ENCODE measurements around the gene KLHL29. TPM values are rescaled to one million over a fixed set of nuclear protein-coding genes. Genes with fewer than 3 reads are reported as not detected.

KLHL29 gene
- total and polyA plus RNA-seq, 2 experiments from 2014 or later: 5.6 to 11.0 TPM

DNA sequence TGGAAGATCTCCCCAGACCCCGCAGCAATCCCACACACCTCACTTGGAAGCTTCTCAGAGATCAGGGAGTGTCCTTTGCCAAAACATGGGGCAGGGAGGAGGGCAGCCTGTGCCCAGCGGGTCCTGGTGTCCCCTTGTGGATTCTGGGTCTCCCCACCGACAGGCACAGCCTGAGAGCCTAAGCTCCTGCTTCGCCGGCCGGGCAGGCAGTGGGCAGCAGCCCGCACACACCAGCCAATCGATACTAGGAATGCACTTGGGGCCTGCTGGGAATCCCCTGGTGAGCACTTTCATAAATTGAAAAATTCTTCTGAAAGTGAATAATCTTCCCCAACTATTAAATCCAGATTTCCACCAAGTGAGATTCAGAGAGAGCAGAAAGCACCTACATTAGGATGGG, 296.0 kb downstream of the KLHL29 start:
- Histone ChIP-seq H3K27me3 (no peaks in the 10 kb centered on the region), H3K4me1 (ENCODE audit: low read depth) (no peaks in the 10 kb centered on the region), H3K9me3 (ENCODE audit: low read depth) (no peaks in the 10 kb centered on the region), H3K27ac (no peak overlapping the region), H3K36me3 (no peaks in the 10 kb centered on the region), H3K4me3 (no peak overlapping the region)
- TF ChIP-seq, protein P1, sequence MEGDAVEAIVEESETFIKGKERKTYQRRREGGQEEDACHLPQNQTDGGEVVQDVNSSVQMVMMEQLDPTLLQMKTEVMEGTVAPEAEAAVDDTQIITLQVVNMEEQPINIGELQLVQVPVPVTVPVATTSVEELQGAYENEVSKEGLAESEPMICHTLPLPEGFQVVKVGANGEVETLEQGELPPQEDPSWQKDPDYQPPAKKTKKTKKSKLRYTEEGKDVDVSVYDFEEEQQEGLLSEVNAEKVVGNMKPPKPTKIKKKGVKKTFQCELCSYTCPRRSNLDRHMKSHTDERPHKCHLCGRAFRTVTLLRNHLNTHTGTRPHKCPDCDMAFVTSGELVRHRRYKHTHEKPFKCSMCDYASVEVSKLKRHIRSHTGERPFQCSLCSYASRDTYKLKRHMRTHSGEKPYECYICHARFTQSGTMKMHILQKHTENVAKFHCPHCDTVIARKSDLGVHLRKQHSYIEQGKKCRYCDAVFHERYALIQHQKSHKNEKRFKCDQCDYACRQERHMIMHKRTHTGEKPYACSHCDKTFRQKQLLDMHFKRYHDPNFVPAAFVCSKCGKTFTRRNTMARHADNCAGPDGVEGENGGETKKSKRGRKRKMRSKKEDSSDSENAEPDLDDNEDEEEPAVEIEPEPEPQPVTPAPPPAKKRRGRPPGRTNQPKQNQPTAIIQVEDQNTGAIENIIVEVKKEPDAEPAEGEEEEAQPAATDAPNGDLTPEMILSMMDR (IDR thresholded peaks at IDR 0.05; ENCODE audit: low read depth, low read length): no peak
- no peak for DNase-seq (ENCODE audit: low read depth in 1 of 2, low spot score in 1 of 2)

DNA sequence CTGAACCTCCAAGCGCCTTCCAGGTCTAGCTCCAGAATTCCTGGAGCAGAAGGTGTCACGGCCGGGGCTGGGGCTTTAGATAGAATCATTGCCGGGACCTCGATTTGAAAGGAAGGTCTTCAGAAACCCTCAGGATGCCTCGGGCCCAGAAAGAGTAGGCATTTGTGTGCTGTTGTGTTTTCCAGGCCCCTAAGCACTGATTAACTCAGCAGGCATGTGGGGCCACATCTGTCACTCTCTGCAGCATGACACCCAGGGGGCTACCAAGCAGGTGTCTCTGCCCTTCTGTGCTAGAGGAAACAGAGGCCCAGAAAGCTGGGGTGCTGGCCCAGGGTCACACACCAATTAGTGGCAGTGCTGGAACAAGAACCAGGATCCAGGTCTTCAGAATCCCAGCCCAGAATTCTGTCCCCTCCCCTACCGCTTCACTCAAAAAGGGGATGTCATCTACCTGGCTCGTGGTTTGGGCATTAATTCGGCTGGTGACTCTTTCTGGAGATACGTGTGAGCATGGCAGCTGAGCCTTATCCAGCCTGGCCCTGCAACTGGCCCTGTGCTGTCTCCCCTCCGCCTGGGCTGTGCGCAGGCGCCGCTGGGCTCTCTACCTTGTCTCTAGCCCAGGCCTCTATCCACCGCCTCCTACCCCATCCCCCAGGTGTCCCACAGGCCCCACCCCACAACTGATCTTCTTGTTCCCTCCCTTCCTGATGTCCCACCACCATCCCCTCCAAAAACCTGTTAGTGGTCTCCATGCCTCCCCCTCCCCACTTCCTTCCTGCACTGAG, 296.6 kb downstream of the KLHL29 start:
- Histone ChIP-seq H3K4me1 (ENCODE audit: low read depth) (no peaks in the 10 kb centered on the region), H3K36me3 (no peaks in the 10 kb centered on the region), H3K27ac (no peak overlapping the region), H3K9me3 (ENCODE audit: low read depth) (no peaks in the 10 kb centered on the region), H3K4me3 (no peak overlapping the region), H3K27me3 (no peaks in the 10 kb centered on the region)
- TF ChIP-seq, protein P1 (IDR thresholded peaks at IDR 0.05; ENCODE audit: low read depth, low read length): no peak
- DNase-seq (ENCODE audit: low read depth in 1 of 2, low spot score in 1 of 2): no peak

DNA sequence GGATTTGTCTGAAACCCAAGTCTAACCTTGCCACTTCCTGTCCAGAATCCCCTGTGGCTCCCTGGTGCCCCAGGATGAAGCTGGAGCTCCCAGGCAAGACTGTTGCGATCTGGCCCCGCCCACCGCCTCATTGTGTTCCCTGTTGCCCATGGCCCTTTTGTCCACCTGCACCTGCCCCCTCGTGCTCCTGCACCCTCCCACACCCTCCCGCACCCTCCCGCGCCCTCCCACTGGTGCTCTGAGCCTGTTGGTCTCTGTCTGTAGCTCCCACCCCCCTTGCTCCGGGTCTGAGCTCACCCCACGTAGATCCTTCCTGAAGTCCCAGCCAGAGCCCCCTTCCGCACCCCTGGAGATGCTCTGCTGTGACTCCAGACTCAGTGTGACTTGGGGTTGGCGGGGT, 297.5 kb downstream of the KLHL29 start:
- Histone ChIP-seq H3K4me3 (no peak overlapping the region), H3K9me3 (ENCODE audit: low read depth) (no peaks in the 10 kb centered on the region), H3K27ac (no peak overlapping the region), H3K27me3 (no peaks in the 10 kb centered on the region), H3K36me3 (no peaks in the 10 kb centered on the region), H3K4me1 (ENCODE audit: low read depth) (no peaks in the 10 kb centered on the region)
- TF ChIP-seq, protein P1 (IDR thresholded peaks at IDR 0.05; ENCODE audit: low read depth, low read length): no peak
- DNase-seq (ENCODE audit: low read depth in 1 of 2, low spot score in 1 of 2): no peak

DNA sequence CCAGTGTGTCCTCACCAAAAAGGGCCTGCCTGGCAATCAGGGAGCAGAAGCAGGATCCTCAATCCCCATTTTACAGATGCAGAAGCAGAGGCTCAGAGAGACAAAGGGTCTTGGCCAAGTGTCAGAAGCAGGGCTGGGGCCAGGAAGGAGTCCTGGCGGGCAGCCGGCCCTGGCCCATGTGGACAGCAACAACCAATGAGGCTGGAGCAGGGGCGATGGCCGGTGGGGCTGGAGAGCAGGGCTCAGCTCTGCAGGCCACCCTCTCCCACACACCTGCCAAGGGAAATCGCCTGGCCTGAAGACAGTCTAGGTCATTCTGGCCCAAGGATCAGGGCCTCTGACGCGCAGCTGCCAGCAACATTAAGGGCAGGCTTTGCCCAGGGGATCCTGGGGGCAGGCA, 298.0 kb downstream of the KLHL29 start:
- no peaks in the 10 kb centered on the region for H3K9me3 ChIP-seq (ENCODE audit: low read depth)
- no peaks in the 10 kb centered on the region for H3K36me3 ChIP-seq
- H3K27ac ChIP-seq: no peak overlapping the region
- TF ChIP-seq, protein P1 (IDR thresholded peaks at IDR 0.05; ENCODE audit: low read depth, low read length): no peak
- no peak for DNase-seq (ENCODE audit: low read depth in 1 of 2, low spot score in 1 of 2)
- H3K27me3 ChIP-seq: no peaks in the 10 kb centered on the region
- no peak overlapping the region for H3K4me3 ChIP-seq
- H3K4me1 ChIP-seq (ENCODE audit: low read depth): no peaks in the 10 kb centered on the region

DNA sequence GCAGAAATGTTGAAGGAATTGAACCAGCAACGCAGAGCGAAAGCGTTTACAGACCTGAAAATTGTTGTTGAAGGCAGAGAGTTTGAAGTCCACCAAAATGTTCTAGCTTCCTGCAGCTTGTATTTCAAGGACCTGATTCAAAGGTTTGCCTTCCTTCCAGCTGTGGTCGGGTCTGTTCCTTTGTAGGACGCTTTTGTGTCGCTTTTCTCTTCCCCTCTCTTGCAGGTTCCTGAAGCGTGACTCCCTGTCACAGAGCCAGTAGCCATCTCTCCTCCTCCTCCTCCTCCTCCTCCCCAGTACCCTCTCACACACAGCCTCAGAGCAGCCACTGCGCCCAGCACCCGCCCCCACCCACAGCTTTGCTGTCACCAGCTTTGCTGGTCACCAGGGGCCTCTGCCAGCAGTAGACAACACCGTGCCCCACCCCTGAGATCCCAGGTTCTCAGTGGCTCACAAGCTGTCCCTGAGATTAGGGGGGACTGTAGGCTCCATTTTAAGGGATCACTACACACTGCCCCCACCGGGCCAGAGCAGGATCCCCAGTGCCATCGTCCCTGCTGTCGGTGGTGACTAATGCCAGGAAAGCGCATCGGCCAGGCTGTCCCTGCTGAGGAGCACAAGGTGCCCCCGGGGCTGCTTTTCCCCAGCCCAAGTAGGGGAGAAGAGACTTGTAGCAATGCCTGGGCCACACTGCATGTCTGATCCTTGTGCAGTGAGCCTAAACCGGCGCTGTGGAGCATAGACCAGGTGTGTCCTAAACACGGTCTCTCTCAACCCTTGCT, 299.6 kb downstream of the KLHL29 start:
- Histone ChIP-seq H3K9me3 (ENCODE audit: low read depth) (no peaks in the 10 kb centered on the region), H3K27ac (no peak overlapping the region), H3K36me3 (no peaks in the 10 kb centered on the region), H3K27me3 (no peaks in the 10 kb centered on the region), H3K4me3 (no peak overlapping the region), H3K4me1 (ENCODE audit: low read depth) (no peaks in the 10 kb centered on the region)
- TF ChIP-seq, protein P1 (IDR thresholded peaks at IDR 0.05; ENCODE audit: low read depth, low read length): no peak
- no peak for DNase-seq (ENCODE audit: low read depth in 1 of 2, low spot score in 1 of 2)
